IgD-negative memory B cell (primary cell): ENCODE data around the gene MYORG. TPM values are rescaled to one million over a fixed set of nuclear protein-coding genes. Genes with fewer than 3 reads are reported as not detected.

Experiments
- H3K27ac Mint-ChIP-seq, 3 donors: one replicate each; pipeline ENCODE4 v1.8.0; 2020 to 2022; ENCODE audit warnings: mild to moderate bottlenecking in 3 of 3, mixed read lengths in 3 of 3, moderate library complexity in 1 of 3
- H3K27me3 Mint-ChIP-seq: one replicate; pipeline ENCODE4 v1.8.0; 2021; ENCODE audit warnings: mixed read lengths
- H3K36me3 Mint-ChIP-seq: one replicate; pipeline ENCODE4 v1.8.0; 2020; ENCODE audit warnings: mild to moderate bottlenecking, mixed read lengths
- H3K4me1 Mint-ChIP-seq, 3 donors: one replicate each; pipeline ENCODE4 v1.8.0; 2020 to 2022; ENCODE audit warnings: mixed read lengths in 3 of 3, mild to moderate bottlenecking in 1 of 3
- H3K4me3 Mint-ChIP-seq, 4 donors: one replicate each; pipeline ENCODE4 v1.8.0; 2020 to 2022; ENCODE audit warnings: mild to moderate bottlenecking in 4 of 4, mixed read lengths in 4 of 4, moderate library complexity in 3 of 4
- H3K9me3 Mint-ChIP-seq, 3 donors: one replicate each; pipeline ENCODE4 v1.8.0; 2020 to 2021; ENCODE audit warnings: mixed read lengths in 3 of 3, mild to moderate bottlenecking in 1 of 3
- polyA plus RNA-seq: library from polyadenylated mRNA; unstranded; fragments of 300-500 nt; fragmentation: Illumina TruSeq; gene quantifications from one replicate; pipeline ENCODE4 v1.2.3, GENCODE V29; 2021

The MYORG gene
- polyA plus RNA-seq, 1 donor from 2014 or later = 0.19 TPM

- Mint-ChIP-seq H3K4me1 (no peaks in the 10 kb centered on the region), H3K27ac (no peak overlapping the region), H3K36me3 (peaks cover 2% of the 10 kb centered on the region), H3K27me3 (peaks cover 2% of the 10 kb centered on the region), H3K9me3 (no peaks in the 10 kb centered on the region), H3K4me3 (no peak overlapping the region)
Observed at GRCh38 chr9:34317436-34317835, 59.3 kb downstream of the MYORG start.

Other genes with a start within 250 kb of the MYORG start
- gene UBAP1, start 197.9 kb downstream of the MYORG start, polyA plus RNA-seq = 32.0 TPM
- gene KIF24, start 47.6 kb downstream of the MYORG start, polyA plus RNA-seq = not detected
- gene NUDT2, start 47.3 kb downstream of the MYORG start, polyA plus RNA-seq = 19.0 TPM
- 1.1 TPM for gene FAM219A, start 81.7 kb upstream of the MYORG start, polyA plus RNA-seq
- not detected for gene DNAI1, start 81.9 kb upstream of the MYORG start, polyA plus RNA-seq
- not detected for gene ENHO, start 146.1 kb upstream of the MYORG start, polyA plus RNA-seq
- gene CNTFR, start 212.8 kb upstream of the MYORG start, polyA plus RNA-seq = not detected
- 48.4 TPM for gene RPP25L, start 235.2 kb upstream of the MYORG start, polyA plus RNA-seq
- 113 TPM for gene DCTN3, start 243.6 kb upstream of the MYORG start, polyA plus RNA-seq